ENCODE results near the gene CACNB4.

DNA sequence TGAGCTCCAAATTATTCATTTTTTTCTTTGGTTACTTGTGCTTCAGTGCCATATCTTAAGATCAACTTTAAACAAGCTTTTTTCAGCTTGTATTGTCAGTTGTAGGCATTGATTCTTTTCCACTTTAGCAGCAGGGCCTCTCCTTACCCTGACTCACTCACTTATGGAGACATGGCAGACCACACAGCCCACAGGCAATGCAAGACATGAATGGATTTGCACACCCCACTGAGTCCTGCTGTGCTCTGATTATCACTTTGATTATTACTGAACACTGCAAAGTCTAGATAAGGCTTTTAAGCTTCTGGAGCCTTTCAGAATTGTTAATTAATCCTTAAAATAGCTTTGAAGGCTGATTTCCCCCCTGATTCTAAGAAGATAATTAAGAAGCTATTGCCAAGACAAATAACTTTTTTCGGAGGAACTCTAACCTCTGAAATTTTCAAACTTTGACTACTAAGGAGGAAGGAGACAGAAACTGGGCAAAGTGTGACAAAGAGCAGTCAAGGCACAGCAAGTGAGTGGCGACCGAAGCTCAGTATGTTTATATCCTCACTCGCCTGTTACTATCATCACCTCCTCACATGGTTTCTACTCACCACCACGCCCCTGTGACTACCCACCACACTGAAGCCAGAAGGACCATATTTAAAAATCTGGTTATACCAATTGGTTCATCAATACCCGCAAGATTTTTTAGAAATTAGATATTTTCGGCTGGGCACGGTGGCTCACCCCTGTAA, 43.3 kb downstream of the CACNB4 start:
- TF ChIP-seq, protein P1, sequence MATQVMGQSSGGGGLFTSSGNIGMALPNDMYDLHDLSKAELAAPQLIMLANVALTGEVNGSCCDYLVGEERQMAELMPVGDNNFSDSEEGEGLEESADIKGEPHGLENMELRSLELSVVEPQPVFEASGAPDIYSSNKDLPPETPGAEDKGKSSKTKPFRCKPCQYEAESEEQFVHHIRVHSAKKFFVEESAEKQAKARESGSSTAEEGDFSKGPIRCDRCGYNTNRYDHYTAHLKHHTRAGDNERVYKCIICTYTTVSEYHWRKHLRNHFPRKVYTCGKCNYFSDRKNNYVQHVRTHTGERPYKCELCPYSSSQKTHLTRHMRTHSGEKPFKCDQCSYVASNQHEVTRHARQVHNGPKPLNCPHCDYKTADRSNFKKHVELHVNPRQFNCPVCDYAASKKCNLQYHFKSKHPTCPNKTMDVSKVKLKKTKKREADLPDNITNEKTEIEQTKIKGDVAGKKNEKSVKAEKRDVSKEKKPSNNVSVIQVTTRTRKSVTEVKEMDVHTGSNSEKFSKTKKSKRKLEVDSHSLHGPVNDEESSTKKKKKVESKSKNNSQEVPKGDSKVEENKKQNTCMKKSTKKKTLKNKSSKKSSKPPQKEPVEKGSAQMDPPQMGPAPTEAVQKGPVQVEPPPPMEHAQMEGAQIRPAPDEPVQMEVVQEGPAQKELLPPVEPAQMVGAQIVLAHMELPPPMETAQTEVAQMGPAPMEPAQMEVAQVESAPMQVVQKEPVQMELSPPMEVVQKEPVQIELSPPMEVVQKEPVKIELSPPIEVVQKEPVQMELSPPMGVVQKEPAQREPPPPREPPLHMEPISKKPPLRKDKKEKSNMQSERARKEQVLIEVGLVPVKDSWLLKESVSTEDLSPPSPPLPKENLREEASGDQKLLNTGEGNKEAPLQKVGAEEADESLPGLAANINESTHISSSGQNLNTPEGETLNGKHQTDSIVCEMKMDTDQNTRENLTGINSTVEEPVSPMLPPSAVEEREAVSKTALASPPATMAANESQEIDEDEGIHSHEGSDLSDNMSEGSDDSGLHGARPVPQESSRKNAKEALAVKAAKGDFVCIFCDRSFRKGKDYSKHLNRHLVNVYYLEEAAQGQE (IDR thresholded peaks at IDR 0.05; ENCODE audit: insufficient read depth in 1 of 2, low read depth in 2 of 2, low read length in 1 of 2): no peak
- TF ChIP-seq POLR2AphosphoS5 (IDR thresholded peaks at IDR 0.05; ENCODE audit: low read depth, low read length): no peak
- TF ChIP-seq, protein P2, sequence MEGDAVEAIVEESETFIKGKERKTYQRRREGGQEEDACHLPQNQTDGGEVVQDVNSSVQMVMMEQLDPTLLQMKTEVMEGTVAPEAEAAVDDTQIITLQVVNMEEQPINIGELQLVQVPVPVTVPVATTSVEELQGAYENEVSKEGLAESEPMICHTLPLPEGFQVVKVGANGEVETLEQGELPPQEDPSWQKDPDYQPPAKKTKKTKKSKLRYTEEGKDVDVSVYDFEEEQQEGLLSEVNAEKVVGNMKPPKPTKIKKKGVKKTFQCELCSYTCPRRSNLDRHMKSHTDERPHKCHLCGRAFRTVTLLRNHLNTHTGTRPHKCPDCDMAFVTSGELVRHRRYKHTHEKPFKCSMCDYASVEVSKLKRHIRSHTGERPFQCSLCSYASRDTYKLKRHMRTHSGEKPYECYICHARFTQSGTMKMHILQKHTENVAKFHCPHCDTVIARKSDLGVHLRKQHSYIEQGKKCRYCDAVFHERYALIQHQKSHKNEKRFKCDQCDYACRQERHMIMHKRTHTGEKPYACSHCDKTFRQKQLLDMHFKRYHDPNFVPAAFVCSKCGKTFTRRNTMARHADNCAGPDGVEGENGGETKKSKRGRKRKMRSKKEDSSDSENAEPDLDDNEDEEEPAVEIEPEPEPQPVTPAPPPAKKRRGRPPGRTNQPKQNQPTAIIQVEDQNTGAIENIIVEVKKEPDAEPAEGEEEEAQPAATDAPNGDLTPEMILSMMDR (IDR thresholded peaks at IDR 0.05): no peak

Data from Panc1 (cell line).